Measurements from ENCODE around the gene CDH20.

The CDH20 gene

GRCh38 chr18:61542596-61542995, 209.4 kb downstream of the CDH20 start:
- no peak for DNase-seq

- DNase-seq, result no peak
Observed at GRCh38 chr18:61543518-61543917, 210.3 kb downstream of the CDH20 start.

- DNase-seq, result no peak
Observed at GRCh38 chr18:61544178-61544577, 210.9 kb downstream of the CDH20 start.

GRCh38 chr18:61545281-61546245, 212.3 kb downstream of the CDH20 start:
- DNase-seq, result no peak

GRCh38 chr18:61546590-61546989, 213.4 kb downstream of the CDH20 start:
- DNase-seq, result no peak

GRCh38 chr18:61549416-61549815, 216.2 kb downstream of the CDH20 start:
- DNase-seq, result no peak

- no peak for DNase-seq
Observed at GRCh38 chr18:61549889-61550288, 216.7 kb downstream of the CDH20 start.

GRCh38 chr18:61551586-61551985, 218.4 kb downstream of the CDH20 start:
- no peak for DNase-seq

- DNase-seq, result no peak
Observed at GRCh38 chr18:61553045-61553659, 219.9 kb downstream of the CDH20 start.

GRCh38 chr18:61554117-61554776, 221.0 kb downstream of the CDH20 start:
- DNase-seq, result peak; percentile 13

- DNase-seq, result no peak
Observed at GRCh38 chr18:61554946-61555361, 221.7 kb downstream of the CDH20 start.

- no peak for DNase-seq
Observed at GRCh38 chr18:61556316-61556715, 223.1 kb downstream of the CDH20 start.

GRCh38 chr18:61556862-61557261, 223.6 kb downstream of the CDH20 start:
- no peak for DNase-seq

- DNase-seq, result no peak
Observed at GRCh38 chr18:61569176-61569892, 236.1 kb downstream of the CDH20 start.

GRCh38 chr18:61570070-61570469, 236.8 kb downstream of the CDH20 start:
- DNase-seq, result no peak

- DNase-seq, result no peak
Observed at GRCh38 chr18:61572084-61572655, 238.9 kb downstream of the CDH20 start.

- DNase-seq, result no peak
Observed at GRCh38 chr18:61572871-61573270, 239.6 kb downstream of the CDH20 start.

- DNase-seq, result no peak
Observed at GRCh38 chr18:61574665-61575064, 241.4 kb downstream of the CDH20 start.

- DNase-seq, result no peak
Observed at GRCh38 chr18:61575419-61575818, 242.2 kb downstream of the CDH20 start.

- no peak for DNase-seq
Observed at GRCh38 chr18:61578846-61579245, 245.6 kb downstream of the CDH20 start.

- no peak for DNase-seq
Observed at GRCh38 chr18:61579581-61579980, 246.4 kb downstream of the CDH20 start.

- DNase-seq, result no peak
Observed at GRCh38 chr18:61580046-61580445, 246.8 kb downstream of the CDH20 start.
